ENCODE data around the gene MAPK9.

MAPK9 gene

GRCh38 chr5:180294411-180294810, 2.5 kb upstream of the MAPK9 start:
- H3K27ac ChIP-seq (ENCODE audit: low read length) = no peak overlapping the region
- H3K36me3 ChIP-seq (ENCODE audit: control insufficient read depth, insufficient read depth, low read length) = no peaks in the 10 kb centered on the region
- no CpG with 5 or more reads among the region's 7 CpGs for WGBS (ENCODE audit: insufficient coverage, insufficient read length)
- no peak overlapping the region for H3K4me3 ChIP-seq (ENCODE audit: low read length)
- peaks cover 7% of the 10 kb centered on the region; the same call in 1 of the 2 replicates for H3K4me1 ChIP-seq (ENCODE audit: control insufficient read depth, insufficient read depth, low read length)
- no peak for DNase-seq (ENCODE audit: low read depth, low spot score)
- no peaks in the 10 kb centered on the region for H3K9me3 ChIP-seq (ENCODE audit: control insufficient read depth, insufficient read depth, low read length)
- H3K27me3 ChIP-seq (ENCODE audit: control insufficient read depth, insufficient read depth, low read length) = no peaks in the 10 kb centered on the region

DNA sequence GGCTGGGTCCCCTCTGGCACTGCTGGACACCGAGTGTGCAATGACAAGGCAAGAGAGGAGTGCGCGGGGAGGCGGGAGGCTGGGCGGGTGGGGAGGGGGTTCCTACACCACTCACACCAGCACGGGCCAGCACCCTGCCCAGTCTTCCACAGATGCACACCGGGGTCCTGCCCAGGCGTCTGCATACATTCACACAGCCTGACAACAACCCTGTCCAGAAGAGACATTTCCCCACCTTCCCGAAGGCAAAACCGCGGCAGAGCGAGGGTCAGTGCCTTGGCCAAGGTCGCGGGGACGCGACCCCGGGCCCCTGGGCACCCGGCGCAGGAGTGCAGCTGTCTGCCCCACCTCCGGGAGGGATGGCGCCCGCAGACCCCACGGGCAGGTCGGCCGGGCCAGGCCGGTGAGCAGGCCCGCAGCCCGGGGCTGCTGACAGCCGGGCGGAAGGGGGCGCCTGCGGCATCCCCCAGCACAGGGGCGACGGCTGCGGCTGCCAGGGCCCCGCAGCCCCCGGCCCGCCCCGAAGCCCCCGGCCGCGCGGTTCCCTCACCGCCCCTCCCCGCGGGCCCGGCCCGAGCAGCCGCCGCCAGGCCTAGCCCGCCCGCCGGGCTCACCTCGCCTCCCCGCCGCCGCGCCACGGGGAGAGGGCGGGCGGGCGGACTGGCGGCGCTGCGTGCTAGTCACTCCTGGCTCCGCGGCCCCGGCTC, 496 bp downstream of the MAPK9 start:
- Histone ChIP-seq H3K4me1 (ENCODE audit: control insufficient read depth, insufficient read depth, low read length) (peaks cover 7% of the 10 kb centered on the region; the same call in 1 of the 2 replicates), H3K9me3 (ENCODE audit: control insufficient read depth, insufficient read depth, low read length) (no peaks in the 10 kb centered on the region), H3K4me3 (ENCODE audit: low read length) (peak overlapping the region; percentile 54), H3K27me3 (ENCODE audit: control insufficient read depth, insufficient read depth, low read length) (no peaks in the 10 kb centered on the region), H3K27ac (ENCODE audit: low read length) (no peak overlapping the region), H3K36me3 (ENCODE audit: control insufficient read depth, insufficient read depth, low read length) (no peaks in the 10 kb centered on the region)
- DNase-seq (ENCODE audit: low read depth, low spot score) = no peak
- no CpG with 5 or more reads among the region's 68 CpGs for WGBS (ENCODE audit: insufficient coverage, insufficient read length)

GRCh38 chr5:180290568-180291233, 1.2 kb downstream of the MAPK9 start:
- peaks cover 7% of the 10 kb centered on the region; the same call in 1 of the 2 replicates for H3K4me1 ChIP-seq (ENCODE audit: control insufficient read depth, insufficient read depth, low read length)
- no CpG with 5 or more reads among the region's 13 CpGs for WGBS (ENCODE audit: insufficient coverage, insufficient read length)
- no peak for DNase-seq (ENCODE audit: low read depth, low spot score)
- no peaks in the 10 kb centered on the region for H3K27me3 ChIP-seq (ENCODE audit: control insufficient read depth, insufficient read depth, low read length)
- H3K36me3 ChIP-seq (ENCODE audit: control insufficient read depth, insufficient read depth, low read length) = no peaks in the 10 kb centered on the region
- no peak overlapping the region for H3K27ac ChIP-seq (ENCODE audit: low read length)
- no peaks in the 10 kb centered on the region for H3K9me3 ChIP-seq (ENCODE audit: control insufficient read depth, insufficient read depth, low read length)
- peak overlapping the region; percentile 54; the same call in 1 of the 2 replicates for H3K4me3 ChIP-seq (ENCODE audit: low read length)

DNA sequence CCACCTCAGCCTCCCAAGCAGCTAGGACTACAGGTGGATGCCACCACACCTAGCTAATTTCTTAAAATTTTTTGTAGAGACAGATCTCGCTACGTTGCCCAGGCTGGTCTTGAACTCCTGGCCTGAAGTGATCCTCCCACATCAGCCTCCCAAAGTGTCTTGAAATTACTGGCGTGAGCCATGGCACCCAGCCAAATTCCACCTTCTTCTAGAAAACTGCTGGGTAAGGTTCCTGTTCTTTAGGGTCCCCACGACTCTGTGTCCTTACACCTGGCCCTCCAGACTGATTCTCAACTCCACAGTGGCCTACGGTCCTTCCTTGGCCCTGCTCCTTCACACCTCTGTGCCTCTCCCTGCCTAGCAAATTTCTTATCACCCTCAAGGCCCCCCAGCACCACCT, 1.9 kb downstream of the MAPK9 start:
- H3K4me3 ChIP-seq (ENCODE audit: low read length) = no peak overlapping the region
- peaks cover 7% of the 10 kb centered on the region; the same call in 1 of the 2 replicates for H3K4me1 ChIP-seq (ENCODE audit: control insufficient read depth, insufficient read depth, low read length)
- no peak overlapping the region for H3K27ac ChIP-seq (ENCODE audit: low read length)
- H3K36me3 ChIP-seq (ENCODE audit: control insufficient read depth, insufficient read depth, low read length) = no peaks in the 10 kb centered on the region
- no peaks in the 10 kb centered on the region for H3K9me3 ChIP-seq (ENCODE audit: control insufficient read depth, insufficient read depth, low read length)
- no peak for DNase-seq (ENCODE audit: low read depth, low spot score)
- no CpG with 5 or more reads among the region's 5 CpGs for WGBS (ENCODE audit: insufficient coverage, insufficient read length)
- no peaks in the 10 kb centered on the region for H3K27me3 ChIP-seq (ENCODE audit: control insufficient read depth, insufficient read depth, low read length)

GRCh38 chr5:180289433-180289832, 2.5 kb downstream of the MAPK9 start:
- no peak for DNase-seq (ENCODE audit: low read depth, low spot score)
- H3K4me3 ChIP-seq (ENCODE audit: low read length) = no peak overlapping the region
- peaks cover 6% of the 10 kb centered on the region; the same call in 1 of the 2 replicates for H3K4me1 ChIP-seq (ENCODE audit: control insufficient read depth, insufficient read depth, low read length)
- H3K27me3 ChIP-seq (ENCODE audit: control insufficient read depth, insufficient read depth, low read length) = no peaks in the 10 kb centered on the region
- WGBS (ENCODE audit: insufficient coverage, insufficient read length) = no CpG with 5 or more reads among the region's 3 CpGs
- no peaks in the 10 kb centered on the region for H3K9me3 ChIP-seq (ENCODE audit: control insufficient read depth, insufficient read depth, low read length)
- H3K36me3 ChIP-seq (ENCODE audit: control insufficient read depth, insufficient read depth, low read length) = no peaks in the 10 kb centered on the region
- no peak overlapping the region for H3K27ac ChIP-seq (ENCODE audit: low read length)

GRCh38 chr5:180287868-180288267, 4.0 kb downstream of the MAPK9 start:
- Histone ChIP-seq H3K36me3 (ENCODE audit: control insufficient read depth, insufficient read depth, low read length) (no peaks in the 10 kb centered on the region), H3K9me3 (ENCODE audit: control insufficient read depth, insufficient read depth, low read length) (no peaks in the 10 kb centered on the region), H3K27ac (ENCODE audit: low read length) (no peak overlapping the region), H3K4me3 (ENCODE audit: low read length) (no peak overlapping the region), H3K4me1 (ENCODE audit: control insufficient read depth, insufficient read depth, low read length) (0 out of 2 replicates have a peak, but pooled peaks cover 1% of the 10 kb centered on the region), H3K27me3 (ENCODE audit: control insufficient read depth, insufficient read depth, low read length) (no peaks in the 10 kb centered on the region)
- no CpG with 5 or more reads among the region's 7 CpGs for WGBS (ENCODE audit: insufficient coverage, insufficient read length)
- DNase-seq (ENCODE audit: low read depth, low spot score) = no peak

DNA sequence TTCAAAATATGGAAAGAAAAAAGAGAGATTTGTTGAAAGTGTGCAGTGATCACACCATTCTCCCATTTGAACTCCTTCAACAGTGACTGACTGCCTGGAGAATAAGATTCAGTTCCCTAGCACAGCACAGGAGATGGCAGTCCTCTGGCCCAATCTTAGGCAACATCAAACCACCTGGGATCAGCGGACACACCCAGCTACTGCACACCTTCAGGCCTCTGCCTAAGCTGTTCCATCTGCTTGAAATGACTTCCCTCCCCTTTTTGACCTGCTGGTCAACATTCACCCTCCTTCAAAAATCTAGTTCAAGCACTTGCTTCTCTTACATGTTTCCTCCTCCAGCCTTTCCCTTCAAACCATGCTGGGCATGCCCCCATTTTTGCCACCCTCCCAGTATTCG, 4.5 kb downstream of the MAPK9 start:
- H3K36me3 ChIP-seq (ENCODE audit: control insufficient read depth, insufficient read depth, low read length) = no peaks in the 10 kb centered on the region
- no peak for DNase-seq (ENCODE audit: low read depth, low spot score)
- WGBS (ENCODE audit: insufficient coverage, insufficient read length) = no CpG with 5 or more reads among the region's 2 CpGs
- no peaks in the 10 kb centered on the region for H3K9me3 ChIP-seq (ENCODE audit: control insufficient read depth, insufficient read depth, low read length)
- 0 out of 2 replicates have a peak, but pooled peaks cover 1% of the 10 kb centered on the region for H3K4me1 ChIP-seq (ENCODE audit: control insufficient read depth, insufficient read depth, low read length)
- no peak overlapping the region for H3K27ac ChIP-seq (ENCODE audit: low read length)
- H3K4me3 ChIP-seq (ENCODE audit: low read length) = no peak overlapping the region
- H3K27me3 ChIP-seq (ENCODE audit: control insufficient read depth, insufficient read depth, low read length) = no peaks in the 10 kb centered on the region

GRCh38 chr5:180284149-180284548, 7.7 kb downstream of the MAPK9 start:
- Histone ChIP-seq H3K36me3 (ENCODE audit: control insufficient read depth, insufficient read depth, low read length) (0 out of 2 replicates have a peak, but pooled peaks cover 4% of the 10 kb centered on the region), H3K27ac (ENCODE audit: low read length) (no peak overlapping the region), H3K9me3 (ENCODE audit: control insufficient read depth, insufficient read depth, low read length) (no peaks in the 10 kb centered on the region), H3K4me3 (ENCODE audit: low read length) (no peak overlapping the region), H3K27me3 (ENCODE audit: control insufficient read depth, insufficient read depth, low read length) (no peaks in the 10 kb centered on the region), H3K4me1 (ENCODE audit: control insufficient read depth, insufficient read depth, low read length) (no peaks in the 10 kb centered on the region)
- no CpG with 5 or more reads among the region's 10 CpGs for WGBS (ENCODE audit: insufficient coverage, insufficient read length)
- no peak for DNase-seq (ENCODE audit: low read depth, low spot score)

DNA sequence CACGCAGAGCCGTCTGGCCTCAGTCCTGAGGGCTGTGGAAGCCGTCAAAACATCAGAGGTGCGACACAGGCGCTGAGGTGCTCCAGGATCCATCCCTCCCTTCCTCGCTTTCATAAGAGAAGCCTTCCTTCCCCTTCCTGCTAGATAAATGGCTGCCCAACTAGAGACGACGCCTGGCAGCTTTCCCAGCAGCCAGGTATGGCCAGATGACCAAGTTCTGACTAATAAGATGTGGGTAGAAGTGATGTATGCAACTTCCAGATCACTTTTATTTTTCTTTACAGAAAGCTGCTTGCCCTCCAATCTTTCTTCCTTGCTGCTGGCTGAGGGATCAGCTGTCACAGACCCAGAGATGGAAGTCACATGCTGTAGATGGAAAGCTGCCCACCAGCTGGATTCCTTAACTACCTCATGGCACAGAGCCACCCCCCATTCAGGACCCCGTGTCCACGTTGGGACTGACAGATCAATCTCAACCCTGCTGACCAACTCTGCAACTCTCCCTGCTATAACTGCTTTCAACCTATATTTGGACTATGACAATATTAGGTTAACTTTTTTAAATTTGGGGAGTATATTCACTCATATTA, 8.8 kb downstream of the MAPK9 start:
- 0 out of 2 replicates have a peak, but pooled peaks cover 4% of the 10 kb centered on the region for H3K36me3 ChIP-seq (ENCODE audit: control insufficient read depth, insufficient read depth, low read length)
- H3K4me1 ChIP-seq (ENCODE audit: control insufficient read depth, insufficient read depth, low read length) = no peaks in the 10 kb centered on the region
- no peaks in the 10 kb centered on the region for H3K9me3 ChIP-seq (ENCODE audit: control insufficient read depth, insufficient read depth, low read length)
- H3K27me3 ChIP-seq (ENCODE audit: control insufficient read depth, insufficient read depth, low read length) = no peaks in the 10 kb centered on the region
- no peak overlapping the region for H3K4me3 ChIP-seq (ENCODE audit: low read length)
- no peak for DNase-seq (ENCODE audit: low read depth, low spot score)
- no CpG with 5 or more reads among the region's 10 CpGs for WGBS (ENCODE audit: insufficient coverage, insufficient read length)
- H3K27ac ChIP-seq (ENCODE audit: low read length) = no peak overlapping the region

DNA sequence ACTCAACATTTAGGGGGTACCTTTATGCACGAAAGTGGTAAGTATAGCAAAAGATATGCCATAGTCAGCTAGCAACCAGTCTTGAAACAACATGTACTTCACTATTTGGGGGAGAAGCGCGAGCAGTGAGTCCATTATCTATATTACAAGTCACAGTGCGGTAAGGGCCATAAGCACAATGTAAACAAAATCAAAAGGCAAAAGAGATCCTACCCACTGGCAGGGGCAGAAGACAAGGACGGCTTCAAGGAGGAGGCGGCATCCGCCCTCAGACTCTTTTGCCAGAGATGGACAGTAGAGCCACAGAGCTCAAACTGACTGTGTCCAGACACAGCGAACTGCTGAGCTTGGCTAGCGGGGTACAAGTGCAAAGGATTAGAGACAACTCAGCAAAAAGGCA, 9.6 kb downstream of the MAPK9 start:
- no peaks in the 10 kb centered on the region for H3K27me3 ChIP-seq (ENCODE audit: control insufficient read depth, insufficient read depth, low read length)
- DNase-seq (ENCODE audit: low read depth, low spot score) = no peak
- H3K4me3 ChIP-seq (ENCODE audit: low read length) = no peak overlapping the region
- H3K36me3 ChIP-seq (ENCODE audit: control insufficient read depth, insufficient read depth, low read length) = 0 out of 2 replicates have a peak, but pooled peaks cover 4% of the 10 kb centered on the region
- no CpG with 5 or more reads among the region's 9 CpGs for WGBS (ENCODE audit: insufficient coverage, insufficient read length)
- no peaks in the 10 kb centered on the region for H3K4me1 ChIP-seq (ENCODE audit: control insufficient read depth, insufficient read depth, low read length)
- H3K27ac ChIP-seq (ENCODE audit: low read length) = no peak overlapping the region
- H3K9me3 ChIP-seq (ENCODE audit: control insufficient read depth, insufficient read depth, low read length) = no peaks in the 10 kb centered on the region
